T-helper 2 cell treated with Interferon-gamma antibody and Interleukin-4, amounts not matched to agents 5 μg/mL and 100 μg/mL, for 36 hours (primary cell): Measurements from ENCODE around the gene ZNF467.

Experiments used
- DNase-seq: peaks from one replicate; pipeline ENCODE4 v3.0.0; 2021; ENCODE audit warnings: low spot score
- H3K27ac Mint-ChIP-seq: one replicate; pipeline ENCODE4 v1.8.0; 2021; ENCODE audit warnings: mild to moderate bottlenecking, mixed read lengths
- H3K27me3 Mint-ChIP-seq: one replicate; pipeline ENCODE4 v1.8.0; 2021; ENCODE audit warnings: low read depth, mixed read lengths
- H3K36me3 Mint-ChIP-seq: one replicate; pipeline ENCODE4 v1.8.0; 2021; ENCODE audit warnings: low read depth, mixed read lengths
- H3K4me1 Mint-ChIP-seq: one replicate; pipeline ENCODE4 v1.8.0; 2021; ENCODE audit warnings: low read depth, mixed read lengths
- H3K4me3 Mint-ChIP-seq: one replicate; pipeline ENCODE4 v1.8.0; 2022; ENCODE audit warnings: mild to moderate bottlenecking, moderate library complexity, mixed read lengths
- H3K9me3 Mint-ChIP-seq: one replicate; pipeline ENCODE4 v1.8.0; 2021; ENCODE audit warnings: mixed read lengths

ZNF467 gene

GRCh38 chr7:149785983-149786382 is 12.6 kb upstream of the ZNF467 start:
- H3K27ac Mint-ChIP-seq = no peak overlapping the region
- H3K36me3 Mint-ChIP-seq = no peaks in the 10 kb centered on the region
- peaks cover 16% of the 10 kb centered on the region for H3K27me3 Mint-ChIP-seq
- no peak for DNase-seq
- H3K9me3 Mint-ChIP-seq = no peaks in the 10 kb centered on the region
- no peak overlapping the region for H3K4me3 Mint-ChIP-seq
- no peaks in the 10 kb centered on the region for H3K4me1 Mint-ChIP-seq

GRCh38 chr7:149785402-149785801 is 12.0 kb upstream of the ZNF467 start:
- H3K4me3 Mint-ChIP-seq = no peak overlapping the region
- DNase-seq = no peak
- H3K27me3 Mint-ChIP-seq = peaks cover 13% of the 10 kb centered on the region
- H3K36me3 Mint-ChIP-seq = no peaks in the 10 kb centered on the region
- no peaks in the 10 kb centered on the region for H3K9me3 Mint-ChIP-seq
- H3K4me1 Mint-ChIP-seq = no peaks in the 10 kb centered on the region
- H3K27ac Mint-ChIP-seq = no peak overlapping the region

- Mint-ChIP-seq H3K27ac (no peak overlapping the region), H3K9me3 (no peaks in the 10 kb centered on the region), H3K27me3 (peaks cover 4% of the 10 kb centered on the region), H3K4me1 (no peaks in the 10 kb centered on the region), H3K36me3 (no peaks in the 10 kb centered on the region), H3K4me3 (no peak overlapping the region)
- no peak for DNase-seq
Measured at GRCh38 chr7:149784251-149784608, 10.8 kb upstream of the ZNF467 start.

GRCh38 chr7:149783386-149784250 is 10.2 kb upstream of the ZNF467 start:
- no peaks in the 10 kb centered on the region for H3K9me3 Mint-ChIP-seq
- H3K4me3 Mint-ChIP-seq = no peak overlapping the region
- no peaks in the 10 kb centered on the region for H3K36me3 Mint-ChIP-seq
- no peak overlapping the region for H3K27ac Mint-ChIP-seq
- peaks cover 2% of the 10 kb centered on the region for H3K27me3 Mint-ChIP-seq
- no peak for DNase-seq
- H3K4me1 Mint-ChIP-seq = no peaks in the 10 kb centered on the region

GRCh38 chr7:149782682-149783345 is 9.4 kb upstream of the ZNF467 start:
- H3K27me3 Mint-ChIP-seq = no peaks in the 10 kb centered on the region
- DNase-seq = no peak
- no peaks in the 10 kb centered on the region for H3K9me3 Mint-ChIP-seq
- H3K27ac Mint-ChIP-seq = no peak overlapping the region
- H3K36me3 Mint-ChIP-seq = no peaks in the 10 kb centered on the region
- H3K4me1 Mint-ChIP-seq = no peaks in the 10 kb centered on the region
- H3K4me3 Mint-ChIP-seq = no peak overlapping the region

GRCh38 chr7:149781921-149782320 is 8.5 kb upstream of the ZNF467 start:
- no peaks in the 10 kb centered on the region for H3K4me1 Mint-ChIP-seq
- no peaks in the 10 kb centered on the region for H3K27me3 Mint-ChIP-seq
- H3K36me3 Mint-ChIP-seq = no peaks in the 10 kb centered on the region
- H3K4me3 Mint-ChIP-seq = no peak overlapping the region
- H3K9me3 Mint-ChIP-seq = no peaks in the 10 kb centered on the region
- no peak overlapping the region for H3K27ac Mint-ChIP-seq
- DNase-seq = no peak

GRCh38 chr7:149780636-149781419 is 7.4 kb upstream of the ZNF467 start:
- no peaks in the 10 kb centered on the region for H3K9me3 Mint-ChIP-seq
- H3K4me3 Mint-ChIP-seq = no peak overlapping the region
- H3K36me3 Mint-ChIP-seq = no peaks in the 10 kb centered on the region
- peaks cover 4% of the 10 kb centered on the region for H3K27me3 Mint-ChIP-seq
- H3K4me1 Mint-ChIP-seq = no peaks in the 10 kb centered on the region
- H3K27ac Mint-ChIP-seq = no peak overlapping the region
- DNase-seq = no peak

GRCh38 chr7:149780056-149780455 is 6.7 kb upstream of the ZNF467 start:
- H3K4me1 Mint-ChIP-seq = no peaks in the 10 kb centered on the region
- no peak overlapping the region for H3K27ac Mint-ChIP-seq
- H3K4me3 Mint-ChIP-seq = no peak overlapping the region
- peaks cover 9% of the 10 kb centered on the region for H3K27me3 Mint-ChIP-seq
- no peaks in the 10 kb centered on the region for H3K36me3 Mint-ChIP-seq
- DNase-seq = no peak
- no peaks in the 10 kb centered on the region for H3K9me3 Mint-ChIP-seq

GRCh38 chr7:149779502-149779805 is 6.1 kb upstream of the ZNF467 start:
- peaks cover 15% of the 10 kb centered on the region for H3K27me3 Mint-ChIP-seq
- H3K9me3 Mint-ChIP-seq = no peaks in the 10 kb centered on the region
- H3K4me3 Mint-ChIP-seq = no peak overlapping the region
- DNase-seq = no peak
- no peaks in the 10 kb centered on the region for H3K4me1 Mint-ChIP-seq
- no peak overlapping the region for H3K27ac Mint-ChIP-seq
- H3K36me3 Mint-ChIP-seq = no peaks in the 10 kb centered on the region

GRCh38 chr7:149778696-149779501 is 5.5 kb upstream of the ZNF467 start:
- H3K27me3 Mint-ChIP-seq = peaks cover 19% of the 10 kb centered on the region
- no peaks in the 10 kb centered on the region for H3K4me1 Mint-ChIP-seq
- DNase-seq = no peak
- H3K9me3 Mint-ChIP-seq = no peaks in the 10 kb centered on the region
- no peaks in the 10 kb centered on the region for H3K36me3 Mint-ChIP-seq
- no peak overlapping the region for H3K4me3 Mint-ChIP-seq
- H3K27ac Mint-ChIP-seq = no peak overlapping the region

GRCh38 chr7:149778327-149778637 is 4.9 kb upstream of the ZNF467 start:
- Mint-ChIP-seq H3K36me3 (no peaks in the 10 kb centered on the region), H3K4me1 (no peaks in the 10 kb centered on the region)

GRCh38 chr7:149777551-149778326 is 4.4 kb upstream of the ZNF467 start:
- peaks cover 22% of the 10 kb centered on the region for H3K27me3 Mint-ChIP-seq
- H3K4me1 Mint-ChIP-seq = no peaks in the 10 kb centered on the region
- H3K9me3 Mint-ChIP-seq = no peaks in the 10 kb centered on the region
- no peak overlapping the region for H3K27ac Mint-ChIP-seq
- DNase-seq = no peak
- H3K4me3 Mint-ChIP-seq = no peak overlapping the region
- no peaks in the 10 kb centered on the region for H3K36me3 Mint-ChIP-seq

More at GRCh38 chr7:149778327-149778637, 4.9 kb upstream of the ZNF467 start:
- Mint-ChIP-seq H3K27me3 (peaks cover 19% of the 10 kb centered on the region), H3K27ac (no peak overlapping the region), H3K9me3 (no peaks in the 10 kb centered on the region), H3K4me3 (no peak overlapping the region)
- no peak for DNase-seq

GRCh38 chr7:149776848-149777407 is 3.5 kb upstream of the ZNF467 start:
- Mint-ChIP-seq H3K4me1 (no peaks in the 10 kb centered on the region), H3K4me3 (no peak overlapping the region), H3K27ac (no peak overlapping the region), H3K36me3 (no peaks in the 10 kb centered on the region), H3K9me3 (no peaks in the 10 kb centered on the region), H3K27me3 (peaks cover 22% of the 10 kb centered on the region)
- DNase-seq = no peak
